Endothelial cell (in vitro differentiated cells): ENCODE results near the gene PATJ. TPM values are rescaled to one million over a fixed set of nuclear protein-coding genes. Genes with fewer than 3 reads are reported as not detected.

Experiments used
- DNase-seq: peaks from one replicate; pipeline ENCODE4 v3.0.0; 2021; ENCODE audit warnings: low spot score
- H3K27ac Mint-ChIP-seq: one replicate; pipeline ENCODE4 v1.8.0; 2021; ENCODE audit warnings: mixed read lengths, inconsistent platforms; ENCODE audit not compliant: unreplicated experiment
- H3K27me3 Mint-ChIP-seq: one replicate; pipeline ENCODE4 v1.8.0; 2021; ENCODE audit warnings: mild to moderate bottlenecking, moderate library complexity, mixed read lengths, inconsistent platforms; ENCODE audit not compliant: unreplicated experiment
- H3K36me3 Mint-ChIP-seq: one replicate; pipeline ENCODE4 v1.8.0; 2021; ENCODE audit warnings: mild to moderate bottlenecking, low read depth, mixed read lengths, inconsistent platforms; ENCODE audit not compliant: unreplicated experiment
- H3K4me1 Mint-ChIP-seq: one replicate; pipeline ENCODE4 v1.8.0; 2021; ENCODE audit warnings: mild to moderate bottlenecking, mixed read lengths, inconsistent platforms; ENCODE audit not compliant: unreplicated experiment
- H3K4me3 Mint-ChIP-seq: one replicate; pipeline ENCODE4 v1.8.0; 2021; ENCODE audit warnings: mild to moderate bottlenecking, mixed read lengths, inconsistent platforms; ENCODE audit not compliant: unreplicated experiment
- H3K9me3 Mint-ChIP-seq: one replicate; pipeline ENCODE4 v1.8.0; 2021; ENCODE audit warnings: mixed read lengths, inconsistent platforms; ENCODE audit not compliant: unreplicated experiment
- CTCF ChIP-seq: fragments of 200-600 bp; sonication (generic); IDR thresholded peaks from one replicate; pipeline ENCODE4 v1.5.0; 2021; ENCODE audit warnings: antibody characterized with exemption; ENCODE audit not compliant: unreplicated experiment
- total RNA-seq: library from RNA; stranded (reverse); fragmentation: NEBNext Ultra II Directional; extraction: Animal tissue kit (Norgen Biotek cat#: 25700); gene quantifications from one replicate; pipeline ENCODE4 v1.2.1, GENCODE V29; 2021; ENCODE audit not compliant: unreplicated experiment

Gene PATJ
- total RNA-seq, 1 donor from 2014 or later, result 13.9 TPM

- Mint-ChIP-seq H3K27me3 (no peaks in the 10 kb centered on the region), H3K36me3 (no peaks in the 10 kb centered on the region), H3K4me1 (no peaks in the 10 kb centered on the region), H3K9me3 (no peaks in the 10 kb centered on the region), H3K4me3 (no peak overlapping the region), H3K27ac (no peak overlapping the region)
- no peak for DNase-seq
- no peak for TF ChIP-seq CTCF
Measured at GRCh38 chr1:62089570-62089969, 347.3 kb downstream of the PATJ start.

- no peaks in the 10 kb centered on the region for H3K9me3 Mint-ChIP-seq
- no peaks in the 10 kb centered on the region for H3K27me3 Mint-ChIP-seq
- no peak overlapping the region for H3K27ac Mint-ChIP-seq
- H3K4me3 Mint-ChIP-seq, result no peak overlapping the region
- no peaks in the 10 kb centered on the region for H3K4me1 Mint-ChIP-seq
- no peak for TF ChIP-seq CTCF
- no peak for DNase-seq
- no peaks in the 10 kb centered on the region for H3K36me3 Mint-ChIP-seq
Measured at GRCh38 chr1:62090016-62090415, 347.7 kb downstream of the PATJ start.

- no peaks in the 10 kb centered on the region for H3K27me3 Mint-ChIP-seq
- H3K36me3 Mint-ChIP-seq, result no peaks in the 10 kb centered on the region
- H3K9me3 Mint-ChIP-seq, result no peaks in the 10 kb centered on the region
- DNase-seq, result no peak
- H3K4me1 Mint-ChIP-seq, result no peaks in the 10 kb centered on the region
- TF ChIP-seq CTCF, result no peak
- no peak overlapping the region for H3K27ac Mint-ChIP-seq
- no peak overlapping the region for H3K4me3 Mint-ChIP-seq
Measured at GRCh38 chr1:62092110-62092509, 349.8 kb downstream of the PATJ start.

- no peaks in the 10 kb centered on the region for H3K36me3 Mint-ChIP-seq
- H3K9me3 Mint-ChIP-seq, result no peaks in the 10 kb centered on the region
Measured at GRCh38 chr1:62093261-62093660, 351.0 kb downstream of the PATJ start.

GRCh38 chr1:62097464-62097863 is 355.2 kb downstream of the PATJ start:
- Mint-ChIP-seq H3K27me3 (no peaks in the 10 kb centered on the region), H3K4me1 (no peaks in the 10 kb centered on the region), H3K36me3 (no peaks in the 10 kb centered on the region), H3K27ac (no peak overlapping the region), H3K4me3 (no peak overlapping the region), H3K9me3 (no peaks in the 10 kb centered on the region)
- no peak for TF ChIP-seq CTCF
- no peak for DNase-seq

More at GRCh38 chr1:62093261-62093660, 351.0 kb downstream of the PATJ start:
- DNase-seq, result no peak
- no peak for TF ChIP-seq CTCF
- H3K4me1 Mint-ChIP-seq, result no peaks in the 10 kb centered on the region
- H3K4me3 Mint-ChIP-seq, result no peak overlapping the region
- no peak overlapping the region for H3K27ac Mint-ChIP-seq
- H3K27me3 Mint-ChIP-seq, result no peaks in the 10 kb centered on the region
